Erythroblast (primary cell): Measurements from ENCODE around the gene MFGE8.

Experiments
- DNase-seq, 2 experiments: peaks; one replicate each; lab custom pipeline; 2025; lab: John Stamatoyannopoulos, UW
- GATA1 ChIP-seq: IDR thresholded peaks from 2 replicates; pipeline ENCODE4 v1.6.1; 2011; ENCODE audit warnings: low read depth, mild to moderate bottlenecking, control low read depth, low read length, moderate library complexity
- POLR2A ChIP-seq: IDR thresholded peaks from 2 replicates; pipeline ENCODE4 v1.6.1; 2011; ENCODE audit warnings: mild to moderate bottlenecking, low read length

MFGE8 gene

DNA sequence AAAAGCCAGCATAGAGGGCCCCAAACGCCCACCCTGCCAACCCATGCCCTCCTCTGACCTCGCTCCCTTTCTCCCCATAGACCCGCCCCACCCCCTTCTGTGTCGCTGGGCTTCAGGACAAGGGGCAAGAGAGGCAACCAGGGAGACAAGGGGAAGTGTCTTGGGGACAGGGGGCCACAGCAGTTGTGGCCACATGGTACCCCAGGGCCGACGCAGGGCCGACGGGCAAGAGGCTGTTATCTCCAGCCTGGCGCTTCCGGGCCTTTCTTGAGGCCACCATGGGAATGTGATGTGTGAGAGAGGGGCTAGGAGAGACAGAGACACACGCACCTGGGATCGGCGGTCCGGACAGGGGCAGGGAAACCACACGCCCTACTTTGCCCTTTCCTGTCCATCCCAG lies 14.4 kb downstream of the MFGE8 start:
- DNase-seq, result no peak
- no peak for TF ChIP-seq GATA1
- no peak for TF ChIP-seq POLR2A

GRCh38 chr15:88897456-88898194 lies 15.6 kb downstream of the MFGE8 start:
- DNase-seq, result peak; percentile 73 to 81
- TF ChIP-seq POLR2A (no peak), GATA1 (no peak)

GRCh38 chr15:88897142-88897455 lies 16.1 kb downstream of the MFGE8 start:
- no peak for DNase-seq
- TF ChIP-seq GATA1 (no peak), POLR2A (no peak)

- no peak for TF ChIP-seq GATA1
- TF ChIP-seq POLR2A, result no peak
- no peak for DNase-seq
Measured at GRCh38 chr15:88896333-88897033, 16.7 kb downstream of the MFGE8 start.

DNA sequence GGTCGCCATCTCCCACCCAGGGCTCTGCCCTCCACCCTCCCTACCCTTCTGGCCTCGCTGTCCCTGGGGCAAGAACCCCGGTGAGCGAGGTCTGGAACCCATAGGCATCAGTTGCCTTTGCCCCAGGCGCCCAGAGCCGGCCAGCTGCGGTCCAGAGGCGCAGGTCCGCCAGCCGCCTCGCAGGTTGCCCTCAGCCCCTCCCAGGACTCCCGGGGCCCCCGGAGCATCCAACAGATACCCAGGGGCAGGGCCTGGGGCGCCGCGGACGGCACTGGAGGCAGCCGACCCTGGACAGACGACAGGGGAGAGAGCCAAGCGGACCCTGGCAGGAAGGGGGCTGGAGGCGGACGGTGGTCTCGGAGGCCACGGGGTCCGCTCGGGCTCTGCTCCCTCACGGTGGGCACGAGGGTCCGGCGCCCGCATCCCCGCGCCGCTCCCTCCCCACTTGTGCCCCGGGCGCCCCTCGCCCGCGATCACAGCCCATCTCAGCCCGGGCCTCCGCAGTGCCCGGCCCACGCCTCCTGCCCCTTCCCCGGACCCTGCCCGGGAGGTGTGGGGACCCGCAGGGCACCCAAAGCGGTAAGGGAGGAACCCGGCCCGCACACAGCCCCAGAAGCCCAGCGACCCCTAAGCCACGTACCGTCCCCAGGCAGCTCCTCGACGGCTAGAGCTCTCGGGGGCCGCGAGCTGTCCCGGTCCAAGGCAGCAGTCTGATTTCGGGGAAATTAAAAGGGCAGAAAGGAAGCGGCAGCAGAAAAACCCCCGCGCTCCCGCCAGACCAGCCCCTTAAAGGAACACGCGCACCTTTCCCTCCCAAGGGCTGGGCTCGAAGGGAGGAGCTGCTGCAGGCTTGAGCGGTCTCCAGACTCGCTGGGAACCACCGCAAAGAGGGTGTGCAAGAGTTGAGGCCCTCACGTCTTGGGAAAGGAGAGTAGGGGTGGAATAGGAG lies 18.1 kb downstream of the MFGE8 start, which contains the start of gene HAPLN3:
HAPLN3 (minus strand) TSS at position 726 of the 949 bp plus-strand sequence. CDS start 8,246 bp downstream, outside the sequence.
- DNase-seq, result no peak
- TF ChIP-seq POLR2A, result no peak
- no peak for TF ChIP-seq GATA1

GRCh38 chr15:88894348-88894818 lies 18.8 kb downstream of the MFGE8 start:
- peak; percentile 53 to 60 for DNase-seq
- TF ChIP-seq POLR2A, result no peak
- no peak for TF ChIP-seq GATA1

- TF ChIP-seq POLR2A, result no peak
- no peak for TF ChIP-seq GATA1
- no peak for DNase-seq
Measured at GRCh38 chr15:88891540-88892254, 21.5 kb downstream of the MFGE8 start.

- no peak for DNase-seq
- no peak for TF ChIP-seq GATA1
- TF ChIP-seq POLR2A, result no peak
Measured at GRCh38 chr15:88890495-88890894, 22.7 kb downstream of the MFGE8 start.

DNA sequence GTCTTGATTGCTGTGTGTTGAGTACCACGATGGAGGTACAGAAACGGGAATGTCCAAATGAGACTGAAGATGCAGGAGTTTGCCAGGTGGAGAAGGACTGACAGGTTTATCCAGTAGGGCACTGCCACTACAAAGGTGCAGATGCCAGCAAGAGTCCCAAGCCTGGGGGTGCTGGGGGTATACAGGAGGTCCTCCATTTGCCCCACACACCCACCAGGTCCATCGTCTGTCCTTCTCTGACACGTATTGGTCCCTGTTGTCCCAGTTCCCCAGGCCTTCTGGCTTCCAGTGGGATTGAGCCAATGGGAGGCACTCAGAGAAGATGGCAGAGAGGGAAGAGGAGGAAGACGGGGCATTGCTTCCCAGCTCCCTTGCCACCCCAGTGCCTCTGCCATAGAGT lies 24.5 kb downstream of the MFGE8 start:
- TF ChIP-seq GATA1 (no peak), POLR2A (no peak)
- no peak for DNase-seq

GRCh38 chr15:88887068-88887580 lies 26.1 kb downstream of the MFGE8 start:
- TF ChIP-seq GATA1, result no peak
- no peak for TF ChIP-seq POLR2A
- DNase-seq, result no peak

DNA sequence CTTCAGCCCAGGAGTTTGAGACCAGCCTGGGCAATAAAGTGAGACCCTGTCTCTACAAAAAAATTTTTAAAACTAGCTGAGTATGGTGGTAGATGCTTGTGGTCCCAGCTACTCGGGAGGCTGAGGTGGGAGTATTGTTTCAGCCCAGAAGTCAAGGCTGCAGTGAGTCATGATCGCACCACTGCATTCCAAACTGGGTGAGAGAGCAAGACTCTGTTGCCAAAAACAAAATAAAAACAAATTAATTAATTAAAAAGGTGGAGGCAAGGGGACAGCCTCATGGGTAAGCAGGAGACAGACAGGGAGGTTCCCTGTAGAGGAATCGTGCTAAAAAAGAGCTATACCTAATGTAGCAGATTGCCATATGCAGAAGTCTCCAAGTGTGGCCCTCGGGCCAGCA lies 30.4 kb downstream of the MFGE8 start:
- TF ChIP-seq GATA1, result no peak
- no peak for TF ChIP-seq POLR2A
- DNase-seq, result no peak

GRCh38 chr15:88881775-88882174 lies 31.4 kb downstream of the MFGE8 start:
- TF ChIP-seq POLR2A (no peak), GATA1 (no peak)
- no peak for DNase-seq
